Glomerular visceral epithelial cell (primary cell): Measurements from ENCODE around the gene BCAM.
A peak's percentile ranks its signal among the peaks of the same experiment; 100 is the strongest.
"Not testable (repeated sequence)": the region's sequence is repeated elsewhere in the genome, so short reads cannot be mapped to it uniquely, and the experiment has no call there.

Source experiments
- DNase-seq: peaks from one replicate; pipeline ENCODE4 v3.0.0-alpha.2; 2016; ENCODE audit errors: extremely low spot score

BCAM gene

GRCh38 chr19:44848812-44849447, 40.0 kb downstream of the BCAM start:
- DNase-seq = no peak

DNA sequence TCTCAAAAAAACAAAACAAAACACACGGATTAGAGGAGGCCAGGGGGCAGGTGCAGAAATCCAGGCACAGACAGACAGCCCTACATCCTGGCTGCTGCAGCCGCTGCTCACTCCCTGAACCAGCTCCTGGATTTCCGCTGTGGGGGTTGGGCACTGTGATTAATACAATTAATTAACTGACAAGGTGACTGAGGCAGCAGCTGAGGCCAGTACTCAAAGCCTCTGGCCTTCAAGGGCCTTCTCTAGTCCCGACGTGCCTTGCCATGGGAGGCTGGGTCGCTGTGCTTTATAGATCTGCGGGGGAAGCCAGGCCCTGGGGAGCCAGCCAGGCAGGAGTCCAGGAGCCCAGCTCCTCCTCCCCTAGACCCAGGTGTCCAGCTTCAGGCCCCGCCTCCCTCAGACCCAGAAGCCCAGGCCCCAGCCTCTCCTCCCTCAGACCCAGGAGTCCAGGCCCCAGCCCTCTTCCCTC, 41.8 kb downstream of the BCAM start:
- DNase-seq = no peak

GRCh38 chr19:44851427-44851826, 42.5 kb downstream of the BCAM start:
- no peak for DNase-seq

DNA sequence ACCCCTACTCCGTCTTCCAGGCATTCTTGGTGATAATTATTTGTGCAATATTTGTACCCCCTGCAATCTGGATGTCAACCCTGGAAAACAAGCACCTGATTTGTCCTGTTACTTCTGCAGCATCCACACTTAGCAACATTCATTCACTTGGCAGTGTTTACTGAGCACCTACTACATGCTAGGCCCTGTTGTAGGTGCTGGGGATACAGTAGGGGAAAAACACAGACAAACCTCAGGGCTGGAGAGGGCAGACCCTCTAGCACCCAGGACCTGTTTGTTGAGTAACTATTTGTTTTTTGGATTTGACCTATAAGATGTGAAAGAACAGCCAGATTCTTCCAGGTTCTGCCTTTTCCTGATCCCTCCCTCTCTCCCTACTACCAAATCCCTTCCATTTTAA, 46.7 kb downstream of the BCAM start:
- DNase-seq = no peak

DNA sequence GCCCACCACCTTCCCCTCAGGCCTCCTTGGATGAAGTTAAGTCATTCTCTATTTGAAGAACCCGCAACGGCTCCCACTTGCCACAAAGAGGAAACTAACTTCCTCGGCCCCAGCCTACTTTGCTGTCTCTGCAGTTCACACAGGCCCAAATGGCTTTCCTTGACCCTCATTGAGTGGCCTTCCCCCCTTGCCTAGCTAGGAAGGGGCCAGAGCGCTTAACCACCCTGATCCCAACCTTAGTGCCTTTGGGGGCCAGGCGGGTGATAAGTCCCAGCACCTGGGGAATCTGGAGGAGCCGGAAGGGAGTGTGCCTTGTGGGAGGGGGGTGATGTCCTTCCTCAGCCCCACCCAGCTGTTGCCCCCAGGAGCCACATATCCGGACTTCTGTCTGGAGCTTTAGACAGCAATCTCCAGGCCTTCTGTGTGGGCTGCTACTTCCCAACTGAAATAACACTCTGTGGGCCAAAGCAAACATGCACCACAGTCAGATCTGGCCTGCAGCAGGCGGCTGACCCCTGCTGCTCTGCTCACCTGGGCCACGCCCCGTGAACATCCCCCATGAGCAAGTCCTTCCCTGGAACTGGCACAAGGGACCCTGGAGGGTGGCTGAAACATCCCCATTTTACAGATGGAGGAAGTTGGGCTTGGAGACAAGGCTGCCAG, 47.6 kb downstream of the BCAM start:
- DNase-seq = no peak

GRCh38 chr19:44857837-44858236, 48.9 kb downstream of the BCAM start:
- DNase-seq = no peak

DNA sequence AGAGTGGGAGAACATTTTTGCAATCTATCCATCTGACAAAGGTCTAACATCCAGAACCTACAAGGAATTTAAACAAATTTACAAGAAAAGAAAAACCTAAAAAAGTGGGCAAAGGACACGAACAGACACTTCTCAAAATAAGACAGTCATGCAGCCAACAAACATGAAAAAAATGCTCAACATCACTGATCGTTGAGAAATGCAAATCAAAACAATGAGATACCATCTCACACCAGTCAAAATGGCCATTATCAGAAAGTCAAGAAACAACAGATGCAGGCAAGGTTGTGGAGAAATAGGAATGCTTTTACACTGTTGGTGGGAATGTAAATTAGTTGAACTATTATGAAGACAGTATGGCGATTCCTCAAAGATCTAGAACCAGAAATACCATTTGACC, 52.7 kb downstream of the BCAM start:
- not testable (repeated sequence) for DNase-seq

DNA sequence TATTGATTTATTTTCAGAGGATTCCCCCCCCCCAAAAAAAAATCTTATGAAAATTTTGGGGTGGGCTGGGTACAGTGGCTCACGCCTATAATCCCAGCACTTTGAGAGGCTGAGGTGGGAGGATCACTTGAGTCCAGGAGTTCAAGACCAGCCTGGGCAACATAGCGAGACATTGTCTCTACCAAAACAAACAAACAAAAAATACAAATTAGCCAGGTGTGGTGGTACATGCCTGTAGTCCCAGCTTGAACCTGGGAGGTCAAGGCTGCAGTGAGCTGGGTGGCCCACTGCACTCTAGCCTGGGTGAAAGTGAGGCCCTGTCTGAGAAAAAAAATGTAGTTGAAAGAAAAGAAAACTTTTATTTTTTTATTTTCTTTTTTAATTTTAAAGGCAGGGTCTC, 55.1 kb downstream of the BCAM start:
- DNase-seq = no peak

GRCh38 chr19:44865196-44865767, 56.4 kb downstream of the BCAM start:
- no peak for DNase-seq

DNA sequence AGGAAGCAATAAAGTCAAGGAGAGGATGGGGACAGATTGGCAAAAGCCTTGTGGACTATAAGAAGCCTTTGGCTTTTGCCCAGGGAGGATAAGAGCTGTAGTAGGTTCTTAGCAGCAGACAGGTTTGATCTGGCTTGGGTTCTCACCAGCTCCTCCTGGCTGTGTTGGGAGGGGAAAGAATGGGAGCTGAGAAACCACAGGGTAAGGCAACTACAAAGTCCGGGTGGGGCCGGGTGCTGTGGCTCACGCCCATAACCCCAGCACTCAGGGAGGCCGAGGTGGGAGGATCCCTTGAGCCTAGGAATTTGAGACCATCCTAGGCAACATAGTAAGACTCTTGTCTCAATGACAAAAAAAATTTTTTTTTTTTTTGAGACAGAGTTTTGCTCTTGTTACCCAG, 57.8 kb downstream of the BCAM start:
- no peak for DNase-seq

DNA sequence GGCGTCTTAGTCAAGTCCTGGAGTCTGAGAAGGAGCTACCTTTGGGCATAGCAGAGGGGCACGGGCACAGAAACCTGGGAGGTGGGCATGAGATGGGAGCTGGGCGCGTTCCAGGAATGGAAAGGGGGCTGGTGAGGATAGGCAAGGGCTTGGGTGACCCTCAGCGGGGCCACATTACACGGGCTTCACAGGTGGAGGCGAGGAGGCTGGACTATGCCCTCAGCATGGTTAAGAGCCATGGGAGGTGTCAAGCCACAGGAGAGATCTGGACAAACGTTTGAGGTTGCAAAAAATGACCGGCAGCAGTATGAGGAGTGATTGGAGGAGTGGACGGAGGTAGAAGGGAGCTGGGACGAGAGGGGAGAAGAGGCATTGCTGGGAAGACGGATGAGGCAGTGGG, 58.7 kb downstream of the BCAM start:
- no peak for DNase-seq

DNA sequence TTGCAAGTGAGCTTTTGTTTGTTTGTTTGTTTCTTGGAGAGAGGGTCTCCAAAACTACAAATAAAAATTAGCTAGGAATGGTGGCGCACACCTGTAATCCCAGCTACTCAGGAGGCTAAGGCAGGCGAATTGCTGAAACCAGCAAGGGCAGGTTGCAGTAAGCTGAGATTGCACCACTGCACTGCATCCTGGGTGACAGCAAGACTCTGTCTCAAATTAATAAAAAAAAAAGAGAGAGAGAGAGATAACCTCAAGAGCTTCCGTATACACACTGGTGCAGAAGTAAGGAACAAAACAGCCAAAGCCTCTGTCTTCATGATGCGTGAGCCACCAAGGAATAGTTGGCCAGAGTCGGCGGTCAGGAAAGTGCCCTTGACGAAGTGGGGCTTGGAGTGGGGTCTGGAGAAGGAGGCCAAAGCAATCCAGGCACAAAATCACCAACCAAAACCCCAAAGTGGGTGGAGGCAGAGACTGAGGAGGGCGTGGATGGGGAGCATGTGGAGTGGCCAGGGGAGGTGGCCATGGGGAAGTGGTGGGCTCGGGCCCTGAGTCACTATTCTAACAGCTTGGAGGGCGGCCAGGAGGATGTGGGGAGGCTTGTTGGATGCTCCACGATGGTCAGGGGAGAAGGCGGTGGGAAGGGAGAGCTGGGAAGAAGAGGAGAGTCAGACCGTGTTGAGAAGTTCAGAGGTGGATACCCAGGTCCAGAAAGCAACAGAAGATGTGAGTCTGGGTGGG, 61.0 kb downstream of the BCAM start:
- DNase-seq = peak; percentile 91
